Brain pericyte (primary cell): ENCODE results near the gene BACE2.

Source experiments
- DNase-seq: peaks from one replicate; pipeline ENCODE4 v3.0.0-alpha.2; 2012; ENCODE audit warnings: low read depth, low spot score

The BACE2 gene

GRCh38 chr21:41321211-41321907 is 153.4 kb downstream of the BACE2 start:
- DNase-seq: no peak

- DNase-seq: no peak
Measured at GRCh38 chr21:41321908-41322495, 154.0 kb downstream of the BACE2 start.

GRCh38 chr21:41322496-41323382 is 154.8 kb downstream of the BACE2 start:
- DNase-seq: no peak

GRCh38 chr21:41325138-41325912 is 157.4 kb downstream of the BACE2 start:
- no peak for DNase-seq

GRCh38 chr21:41326414-41327080 is 158.6 kb downstream of the BACE2 start:
- no peak for DNase-seq

GRCh38 chr21:41327753-41328152 is 159.8 kb downstream of the BACE2 start:
- no peak for DNase-seq

GRCh38 chr21:41328660-41329607 is 161.0 kb downstream of the BACE2 start:
- DNase-seq: no peak
